ENCODE data around the gene ZFP14. TPM values are rescaled to one million over a fixed set of nuclear protein-coding genes. Genes with fewer than 3 reads are reported as not detected.
A peak's percentile ranks its signal among the peaks of the same experiment; 100 is the strongest.

ZFP14 gene
- total RNA-seq, 4 donors from 2014 or later, result 1.5 to 10.5 (median 3.6) TPM

DNA sequence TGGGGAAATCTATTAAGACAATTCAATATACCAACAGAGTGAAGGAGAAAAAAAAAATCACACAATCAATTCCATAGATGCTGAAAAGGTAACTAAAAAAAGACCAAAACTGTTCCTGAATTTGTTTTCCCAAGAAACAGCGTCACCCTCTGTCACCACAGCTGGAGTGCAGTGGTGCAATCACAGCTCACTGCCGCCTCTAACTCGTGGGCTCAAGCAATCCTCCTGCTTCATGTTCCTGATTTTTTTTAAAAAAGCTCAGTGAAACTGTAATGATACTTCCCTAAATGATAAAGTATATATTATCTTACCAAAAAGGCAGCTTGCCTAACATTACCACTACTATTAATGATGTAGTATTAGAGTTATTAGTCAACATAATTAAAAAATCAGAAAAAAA, 19.6 kb upstream of the ZFP14 start:
- Histone ChIP-seq H3K27ac (no peak overlapping the region), H3K4me3 (no peak overlapping the region), H3K4me1 (no peaks in the 10 kb centered on the region), H3K9me3 (peaks cover 35% of the 10 kb centered on the region), H3K27me3 (no peaks in the 10 kb centered on the region), H3K36me3 (peaks cover 57% of the 10 kb centered on the region)
- DNase-seq (ENCODE audit: low spot score in 2 of 2), result no peak
- TF ChIP-seq, protein P1, sequence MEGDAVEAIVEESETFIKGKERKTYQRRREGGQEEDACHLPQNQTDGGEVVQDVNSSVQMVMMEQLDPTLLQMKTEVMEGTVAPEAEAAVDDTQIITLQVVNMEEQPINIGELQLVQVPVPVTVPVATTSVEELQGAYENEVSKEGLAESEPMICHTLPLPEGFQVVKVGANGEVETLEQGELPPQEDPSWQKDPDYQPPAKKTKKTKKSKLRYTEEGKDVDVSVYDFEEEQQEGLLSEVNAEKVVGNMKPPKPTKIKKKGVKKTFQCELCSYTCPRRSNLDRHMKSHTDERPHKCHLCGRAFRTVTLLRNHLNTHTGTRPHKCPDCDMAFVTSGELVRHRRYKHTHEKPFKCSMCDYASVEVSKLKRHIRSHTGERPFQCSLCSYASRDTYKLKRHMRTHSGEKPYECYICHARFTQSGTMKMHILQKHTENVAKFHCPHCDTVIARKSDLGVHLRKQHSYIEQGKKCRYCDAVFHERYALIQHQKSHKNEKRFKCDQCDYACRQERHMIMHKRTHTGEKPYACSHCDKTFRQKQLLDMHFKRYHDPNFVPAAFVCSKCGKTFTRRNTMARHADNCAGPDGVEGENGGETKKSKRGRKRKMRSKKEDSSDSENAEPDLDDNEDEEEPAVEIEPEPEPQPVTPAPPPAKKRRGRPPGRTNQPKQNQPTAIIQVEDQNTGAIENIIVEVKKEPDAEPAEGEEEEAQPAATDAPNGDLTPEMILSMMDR (IDR thresholded peaks at IDR 0.05), result no peak
- no peak for TF ChIP-seq POLR2A (IDR thresholded peaks at IDR 0.05)
- TF ChIP-seq EP300 (IDR thresholded peaks at IDR 0.05), result no peak
- TF ChIP-seq POLR2AphosphoS5 (IDR thresholded peaks at IDR 0.05), result no peak
- WGBS, result 88% methylated on average over 3 of the region's 3 CpGs

GRCh38 chr19:36392916-36393673, 14.1 kb upstream of the ZFP14 start:
- TF ChIP-seq POLR2A (IDR thresholded peaks at IDR 0.05) (no peak), POLR2AphosphoS5 (IDR thresholded peaks at IDR 0.05) (no peak), EP300 (IDR thresholded peaks at IDR 0.05) (no peak)
- TF ChIP-seq, protein P1 (IDR thresholded peaks at IDR 0.05), result no peak
- H3K36me3 ChIP-seq, result peaks cover 38% of the 10 kb centered on the region
- DNase-seq (ENCODE audit: low spot score in 2 of 2), result no peak
- H3K4me1 ChIP-seq, result no peaks in the 10 kb centered on the region
- no peak overlapping the region for H3K27ac ChIP-seq
- H3K9me3 ChIP-seq, result peaks cover 60% of the 10 kb centered on the region
- H3K4me3 ChIP-seq, result no peak overlapping the region
- 99% methylated on average over 11 of the region's 11 CpGs for WGBS
- no peaks in the 10 kb centered on the region for H3K27me3 ChIP-seq

- Histone ChIP-seq H3K36me3 (no peaks in the 10 kb centered on the region), H3K9me3 (no peaks in the 10 kb centered on the region), H3K4me3 (peak overlapping the region; percentile 77), H3K4me1 (peaks cover 19% of the 10 kb centered on the region), H3K27me3 (no peaks in the 10 kb centered on the region), H3K27ac (no peak overlapping the region)
- DNase-seq (ENCODE audit: low spot score in 2 of 2), result no peak
- TF ChIP-seq POLR2AphosphoS5 (IDR thresholded peaks at IDR 0.05) (no peak), POLR2A (IDR thresholded peaks at IDR 0.05) (no peak), EP300 (IDR thresholded peaks at IDR 0.05) (no peak)
- TF ChIP-seq, protein P1 (IDR thresholded peaks at IDR 0.05), result no peak
- 69% methylated on average over 10 of the region's 10 CpGs for WGBS
Measured at GRCh38 chr19:36379510-36379819, 464 bp upstream of the ZFP14 start.

- Histone ChIP-seq H3K27me3 (no peaks in the 10 kb centered on the region), H3K36me3 (no peaks in the 10 kb centered on the region), H3K27ac (no peak overlapping the region), H3K9me3 (no peaks in the 10 kb centered on the region), H3K4me1 (peaks cover 19% of the 10 kb centered on the region), H3K4me3 (no peak overlapping the region)
- TF ChIP-seq POLR2AphosphoS5 (IDR thresholded peaks at IDR 0.05) (no peak), EP300 (IDR thresholded peaks at IDR 0.05) (no peak), POLR2A (IDR thresholded peaks at IDR 0.05) (no peak)
- TF ChIP-seq, protein P1 (IDR thresholded peaks at IDR 0.05), result no peak
- WGBS, result 38% methylated on average over 10 of the region's 10 CpGs
- DNase-seq (ENCODE audit: low spot score in 2 of 2), result no peak
Measured at GRCh38 chr19:36377541-36378178, 1.3 kb downstream of the ZFP14 start.

- 97% methylated on average over 5 of the region's 5 CpGs for WGBS
- no peak overlapping the region for H3K27ac ChIP-seq
- TF ChIP-seq EP300 (IDR thresholded peaks at IDR 0.05), result no peak
- TF ChIP-seq, protein P1 (IDR thresholded peaks at IDR 0.05), result no peak
- TF ChIP-seq POLR2AphosphoS5 (IDR thresholded peaks at IDR 0.05), result no peak
- no peak for TF ChIP-seq POLR2A (IDR thresholded peaks at IDR 0.05)
Measured at GRCh38 chr19:36373638-36374156, 5.3 kb downstream of the ZFP14 start.

More at GRCh38 chr19:36373638-36374156, 5.3 kb downstream of the ZFP14 start:
- H3K4me1 ChIP-seq, result peaks cover 19% of the 10 kb centered on the region
- H3K27me3 ChIP-seq, result no peaks in the 10 kb centered on the region
- peaks cover 5% of the 10 kb centered on the region for H3K9me3 ChIP-seq
- H3K4me3 ChIP-seq, result no peak overlapping the region
- peaks cover 7% of the 10 kb centered on the region for H3K36me3 ChIP-seq
- DNase-seq (ENCODE audit: low spot score in 2 of 2), result no peak

All from suprapubic skin (tissue), 4 donors.